Kidney (tissue), 22 donors: Measurements from ENCODE around the gene OOSP4B. TPM values are rescaled to one million over a fixed set of nuclear protein-coding genes. Genes with fewer than 3 reads are reported as not detected.

Source experiments
- DNase-seq, 5 donors: peaks; one replicate each; pipeline ENCODE4 v3.0.0-alpha.2; 2013 to 2020
- FAIRE-seq: peaks from 2 replicates; lab custom pipeline; 2012; peaks lifted over from hg19 to GRCh38; lab: Jason Lieb, UNC
- H3K27ac ChIP-seq, 2 donors: one replicate each; pipeline ENCODE4 v1.7.0; 2013; ENCODE audit warnings: low read depth in 2 of 2, low read length in 2 of 2, inconsistent platforms in 1 of 2
- H3K27me3 ChIP-seq: one replicate; pipeline ENCODE4 v1.7.1; 2013; ENCODE audit warnings: low read length, inconsistent platforms; ENCODE audit not compliant: control insufficient read depth, insufficient read depth
- H3K36me3 ChIP-seq, 3 donors: one replicate each; pipeline versions ENCODE4 v1.7.0 to v1.7.1; 2013; ENCODE audit warnings: low read length in 3 of 3, control low read depth in 1 of 3, inconsistent platforms in 1 of 3; ENCODE audit not compliant: insufficient read depth in 3 of 3, control insufficient read depth in 2 of 3
- H3K4me1 ChIP-seq, 3 donors: one replicate each; pipeline versions ENCODE4 v1.7.0 to v1.7.1; 2013; ENCODE audit warnings: low read length in 3 of 3, inconsistent platforms in 1 of 3, low read depth in 1 of 3; ENCODE audit not compliant: control insufficient read depth in 2 of 3, insufficient read depth in 2 of 3
- H3K4me3 ChIP-seq, 3 donors: one replicate each; pipeline versions ENCODE4 v1.7.0 to v1.8.1; 2013; ENCODE audit warnings: low read length in 3 of 3, control low read depth in 1 of 3, inconsistent platforms in 1 of 3
- H3K9ac ChIP-seq, 3 donors: one replicate each; pipeline versions ENCODE4 v1.7.0 to v1.7.1; 2013; ENCODE audit warnings: low read length in 3 of 3, control low read depth in 1 of 3, inconsistent platforms in 1 of 3
- H3K9me3 ChIP-seq, 3 donors: one replicate each; pipeline versions ENCODE4 v1.7.0 to v1.7.1; 2013; ENCODE audit warnings: low read length in 3 of 3, control low read depth in 1 of 3, inconsistent platforms in 1 of 3; ENCODE audit not compliant: control insufficient read depth in 2 of 3, insufficient read depth in 1 of 3
- intact Hi-C: fragments of 100-400 bp; cut with DNase I; formaldehyde crosslinking; loops from one replicate; pipeline ENCODE4 v1.11.1; 2022
- long read RNA-seq, 10 donors: library from polyadenylated mRNA in 1 of 10; unstranded in 1 of 10; transcript quantifications; one replicate each; pipeline ENCODE4 v2.0.0 and lab custom pipeline, GENCODE V29; 2021 to 2026
- polyA plus RNA-seq: library from polyadenylated mRNA; stranded (reverse); fragments of 350-450 nt; fragmentation: Illumina TruSeq; extraction: RNeasy Lipid Tissue Mini Kit (QIAGEN cat#74804); gene quantifications from one replicate; pipeline ENCODE4 v1.2.3, GENCODE V29; 2014; ENCODE audit warnings: low read depth, low replicate concordance; ENCODE audit not compliant: insufficient read depth
- total RNA-seq: library from RNA; stranded (reverse); fragmentation: NEBNext Ultra II Directional; extraction: Animal tissue kit (Norgen Biotek cat#: 25700); gene quantifications from one replicate; pipeline ENCODE4 v1.2.1, GENCODE V29; 2021
- TF ChIP-seq, protein P1 (sequence below): IDR thresholded peaks from 3 replicates; pipeline ENCODE4 v1.5.1; 2012; ENCODE audit warnings: mild to moderate bottlenecking, moderate library complexity, borderline replicate concordance; ENCODE audit not compliant: insufficient read depth; ENCODE audit errors: extremely low read depth
- donor health status: control.
- donor health status: control.
- donor health status: control.
- donor health status: control.
- donor health status: control.
- donor health status: DM: yes; HTN: yes; CAD: no.
- donor health status: Normal renal cell carcinoma (clear cell type).

Gene OOSP4B
- total RNA-seq (not detected), polyA plus RNA-seq (not detected)
- long read RNA-seq, donor 1 = 0 reads
- long read RNA-seq, donor 2 = 0 reads
- long read RNA-seq, donor 3 = 0 reads
- long read RNA-seq, donor 4 = 0 reads
- long read RNA-seq, donor 5 = 0 reads
- long read RNA-seq, donor 6 = 0 reads
- long read RNA-seq, donor 7 = 0 reads
- long read RNA-seq, donor 8 = 0 reads
- long read RNA-seq, donor 9 = 0 reads
- long read RNA-seq, donor 10 = 0 reads

DNA sequence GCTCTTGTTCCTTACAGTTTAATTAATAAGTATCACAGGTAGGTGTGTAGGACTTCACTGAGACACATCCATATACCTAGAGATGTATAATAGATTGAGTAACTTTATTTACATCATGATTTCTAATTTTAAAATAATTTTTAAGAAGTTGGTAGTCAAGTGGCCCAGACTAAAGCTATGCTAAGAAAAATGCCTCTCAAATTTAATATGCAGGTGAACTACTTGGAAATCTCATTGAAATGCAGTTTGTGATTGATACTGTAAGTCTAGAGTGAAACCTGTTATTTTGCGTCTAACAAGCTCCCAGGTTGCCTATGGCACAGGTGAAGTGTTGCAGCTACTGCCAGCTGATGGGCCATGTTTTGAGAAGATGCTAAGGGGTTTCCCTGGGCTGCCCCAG is at the start of gene OOSP4B:
Gene OOSP4B, plus strand, starts transcription at position 301 of the 400 bp plus-strand sequence.
- no peak within 1 kb of the TSS for H3K9ac ChIP-seq
- no peaks in the 10 kb centered on the region for H3K9me3 ChIP-seq
- TF ChIP-seq, protein P1, sequence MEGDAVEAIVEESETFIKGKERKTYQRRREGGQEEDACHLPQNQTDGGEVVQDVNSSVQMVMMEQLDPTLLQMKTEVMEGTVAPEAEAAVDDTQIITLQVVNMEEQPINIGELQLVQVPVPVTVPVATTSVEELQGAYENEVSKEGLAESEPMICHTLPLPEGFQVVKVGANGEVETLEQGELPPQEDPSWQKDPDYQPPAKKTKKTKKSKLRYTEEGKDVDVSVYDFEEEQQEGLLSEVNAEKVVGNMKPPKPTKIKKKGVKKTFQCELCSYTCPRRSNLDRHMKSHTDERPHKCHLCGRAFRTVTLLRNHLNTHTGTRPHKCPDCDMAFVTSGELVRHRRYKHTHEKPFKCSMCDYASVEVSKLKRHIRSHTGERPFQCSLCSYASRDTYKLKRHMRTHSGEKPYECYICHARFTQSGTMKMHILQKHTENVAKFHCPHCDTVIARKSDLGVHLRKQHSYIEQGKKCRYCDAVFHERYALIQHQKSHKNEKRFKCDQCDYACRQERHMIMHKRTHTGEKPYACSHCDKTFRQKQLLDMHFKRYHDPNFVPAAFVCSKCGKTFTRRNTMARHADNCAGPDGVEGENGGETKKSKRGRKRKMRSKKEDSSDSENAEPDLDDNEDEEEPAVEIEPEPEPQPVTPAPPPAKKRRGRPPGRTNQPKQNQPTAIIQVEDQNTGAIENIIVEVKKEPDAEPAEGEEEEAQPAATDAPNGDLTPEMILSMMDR = no peak
- H3K4me3 ChIP-seq = no peak within 1 kb of the TSS
- no peaks in the 10 kb centered on the region for H3K36me3 ChIP-seq
- H3K4me1 ChIP-seq = no peaks in the 10 kb centered on the region
- DNase-seq (no peak), FAIRE-seq (no peak)
- H3K27me3 ChIP-seq = no peaks in the 10 kb centered on the region
- H3K27ac ChIP-seq = no peak within 1 kb of the TSS
- intact Hi-C loops = no loop called here

DNA sequence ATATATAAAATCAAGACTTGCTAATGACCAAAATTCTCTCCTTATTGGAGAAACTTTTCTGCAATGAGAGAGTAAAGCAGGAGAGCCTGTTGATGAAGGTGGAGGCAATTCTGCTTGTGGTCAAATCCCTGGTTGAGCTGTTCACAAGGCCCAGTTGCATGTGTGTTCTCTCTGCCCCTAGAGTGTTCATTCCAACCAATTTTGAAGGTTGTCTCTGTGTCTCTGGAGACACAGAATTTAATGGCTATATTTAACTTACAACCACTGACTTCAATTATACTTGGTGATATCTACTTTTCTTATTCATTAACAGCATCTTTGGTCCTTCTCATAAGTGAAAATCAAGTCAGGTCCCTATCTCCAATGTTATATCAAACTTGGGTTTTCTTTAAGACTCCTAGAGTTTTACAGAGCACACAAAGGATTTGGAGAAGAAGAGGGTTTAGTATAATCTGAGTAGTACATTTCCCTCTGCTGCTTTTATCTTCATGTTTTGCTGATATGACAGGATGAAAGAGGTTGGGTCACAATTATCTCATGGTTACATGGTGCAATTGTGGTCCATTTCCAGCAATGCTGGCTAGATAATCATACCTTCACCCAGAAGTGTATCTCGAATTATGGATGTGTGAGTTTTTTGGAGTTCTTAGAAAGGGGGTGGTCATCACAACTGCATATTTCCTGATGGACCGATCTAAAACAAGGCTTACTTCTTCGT is 49.1 kb upstream of the OOSP4B start:
- no peaks in the 10 kb centered on the region for H3K4me1 ChIP-seq
- H3K4me3 ChIP-seq = no peak overlapping the region
- TF ChIP-seq, protein P1 = no peak
- intact Hi-C loops = no loop called here
- H3K36me3 ChIP-seq = no peaks in the 10 kb centered on the region
- DNase-seq (no peak), FAIRE-seq (no peak)
- no peaks in the 10 kb centered on the region for H3K9me3 ChIP-seq
- H3K9ac ChIP-seq = no peak overlapping the region
- no peaks in the 10 kb centered on the region for H3K27me3 ChIP-seq
- no peak overlapping the region for H3K27ac ChIP-seq

DNA sequence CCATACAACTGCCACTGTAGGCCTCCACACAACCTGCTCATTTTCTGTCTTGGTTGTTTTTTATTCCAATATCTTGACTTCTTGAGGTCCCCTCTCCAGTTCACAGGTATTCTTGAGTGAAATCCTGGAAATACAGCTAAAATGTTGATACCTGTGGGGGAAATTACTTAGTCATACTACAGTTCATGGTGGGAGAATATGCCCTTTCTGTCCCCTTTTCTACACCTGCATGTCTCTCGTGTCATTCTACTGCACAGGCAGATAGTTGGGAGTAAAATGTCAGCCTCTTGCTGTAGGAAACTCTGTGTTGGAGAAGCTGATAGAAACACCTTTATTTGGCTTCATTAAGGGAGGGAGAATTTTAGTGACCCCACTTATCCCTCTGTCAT is 48.6 kb upstream of the OOSP4B start:
- intact Hi-C loops = no loop called here
- TF ChIP-seq, protein P1 = no peak
- no peak for FAIRE-seq
- Histone ChIP-seq H3K9me3 (no peaks in the 10 kb centered on the region), H3K27me3 (no peaks in the 10 kb centered on the region), H3K4me1 (no peaks in the 10 kb centered on the region), H3K9ac (no peak overlapping the region), H3K36me3 (no peaks in the 10 kb centered on the region), H3K4me3 (no peak overlapping the region), H3K27ac (no peak overlapping the region)
- DNase-seq = no peak
